ENCODE results near the gene SPTLC2. TPM values are rescaled to one million over a fixed set of nuclear protein-coding genes. Genes with fewer than 3 reads are reported as not detected.

SPTLC2 gene
- total RNA-seq, 1 experiment from 2014 or later = 44.7 TPM

- POLR2A ChIA-PET = no interaction called here
- no peak overlapping the region for H3K4me2 ChIP-seq (ENCODE audit: low read length)
Measured at GRCh38 chr14:77474479-77475177, 141.8 kb downstream of the SPTLC2 start.

More at GRCh38 chr14:77474479-77475177, 141.8 kb downstream of the SPTLC2 start:
- Histone ChIP-seq H4K20me1 (ENCODE audit: insufficient read depth) (no peaks in the 10 kb centered on the region), H3K27ac (ENCODE audit: low read depth, low read length) (no peak overlapping the region), H3K9ac (ENCODE audit: low read length) (no peak overlapping the region), H3K36me3 (ENCODE audit: control insufficient read depth in 1 of 2, insufficient read depth in 2 of 2, low read length in 2 of 2) (0 out of 4 replicates have a peak, but pooled peaks cover 0 to 2% of the 10 kb centered on the region in 2 experiments), H3K27me3 (ENCODE audit: insufficient read depth, low read length) (0 out of 2 replicates have a peak, but pooled peaks cover 4% of the 10 kb centered on the region), H3K9me2 (ENCODE audit: insufficient read depth) (no peaks in the 10 kb centered on the region), H3K4me1 (ENCODE audit: control insufficient read depth in 1 of 2, insufficient read depth in 2 of 2, low read length in 2 of 2) (no peaks in the 10 kb centered on the region), H3K9me3 (ENCODE audit: control insufficient read depth in 1 of 2, insufficient read depth in 1 of 2, low read depth in 1 of 2, low read length in 2 of 2) (no peaks in the 10 kb centered on the region), H3K4me3 (replicated peaks in 1 of 2; ENCODE audit: low read depth in 1 of 2, low read length in 2 of 2) (no peak overlapping the region), H2AFZ (ENCODE audit: low read depth, low read length, poor library complexity, severe bottlenecking) (no peak overlapping the region), H3K79me2 (ENCODE audit: insufficient read depth, low read length) (no peaks in the 10 kb centered on the region)
- intact Hi-C loops (cut with micrococcal nuclease) = no loop called here
- BruUV-seq (replicated peaks) = no TSS peak
- DNase-seq (ENCODE audit: low read depth, low spot score) = no peak
- TF ChIP-seq EGR1 (IDR thresholded peaks at IDR 0.05; ENCODE audit: low read depth) (no peak), CEBPB (IDR thresholded peaks at IDR 0.05; ENCODE audit: low read depth) (no peak), POLR2A (IDR thresholded peaks at IDR 0.05; ENCODE audit: borderline replicate concordance, extremely low read depth, insufficient read depth, insufficient read length) (no peak), SRF (IDR thresholded peaks at IDR 0.05; ENCODE audit: low read depth) (no peak), CBX3 (IDR thresholded peaks at IDR 0.05; ENCODE audit: low read depth) (no peak), EZH2 (IDR thresholded peaks at IDR 0.05) (no peak), RAD21 (IDR thresholded peaks at IDR 0.05; ENCODE audit: low read depth) (no peak), CTCF (IDR thresholded peaks at IDR 0.05 in 2 of 3, conservative IDR thresholded peaks at IDR 0.05 in 1 of 3; ENCODE audit: borderline replicate concordance in 1 of 3, insufficient read depth in 1 of 3, low read depth in 2 of 3, low read length in 2 of 3) (no peak), YY1 (IDR thresholded peaks at IDR 0.05; ENCODE audit: extremely low read depth, insufficient replicate concordance, low read depth, low read length) (no peak), EZH2phosphoT487 (IDR thresholded peaks at IDR 0.05; ENCODE audit: borderline replicate concordance) (no peak), SP1 (IDR thresholded peaks at IDR 0.05; ENCODE audit: low read depth) (no peak), FOSL1 (IDR thresholded peaks at IDR 0.05; ENCODE audit: low read depth) (no peak), ZFX (IDR thresholded peaks at IDR 0.05) (no peak), JUND (IDR thresholded peaks at IDR 0.05) (no peak), SIN3A (IDR thresholded peaks at IDR 0.05; ENCODE audit: low read depth) (no peak), TCF7L2 (IDR thresholded peaks at IDR 0.05; ENCODE audit: borderline replicate concordance, extremely low read depth, insufficient read depth, insufficient read length) (no peak)
- no peak for ATAC-seq
- ChIA-PET RAD21 (ENCODE audit: low non-redundant PET in 1 of 2, low total read pairs in 2 of 2, uncharacterized antibody in 2 of 2, unreplicated experiment in 2 of 2) (no interaction called here), CTCF (interaction anchor here (0.8 kb wide), 1 partner anchor 16 kb away, joined by 3 read pairs; no protein-coding TSS in a partner anchor)
